SJCRH30 (cell line): ENCODE results near the gene TRERF1. TPM values are rescaled to one million over a fixed set of nuclear protein-coding genes. Genes with fewer than 3 reads are reported as not detected.
"Not testable (repeated sequence)": the region's sequence is repeated elsewhere in the genome, so short reads cannot be mapped to it uniquely, and the experiment has no call there.

Experiments
- DNase-seq, 2 experiments: peaks; one replicate each; pipeline ENCODE4 v3.0.0-alpha.2; 2015 to 2020
- H3K27ac ChIP-seq: fragments of 250-450 bp; sonication (Bioruptor Pico); 2 replicates; pipeline ENCODE4 v1.5.1; 2020; ENCODE audit warnings: mild to moderate bottlenecking, moderate library complexity
- H3K27me3 ChIP-seq: fragments of 250-450 bp; sonication (Bioruptor Pico); 2 replicates; pipeline ENCODE4 v1.5.1; 2020; ENCODE audit warnings: mild to moderate bottlenecking, moderate library complexity
- H3K36me3 ChIP-seq: fragments of 250-450 bp; sonication (Bioruptor Pico); 2 replicates; pipeline ENCODE4 v1.5.1; 2020; ENCODE audit warnings: mild to moderate bottlenecking, moderate library complexity
- H3K4me1 ChIP-seq: fragments of 250-450 bp; sonication (Bioruptor Pico); 2 replicates; pipeline ENCODE4 v1.5.1; 2020; ENCODE audit warnings: mild to moderate bottlenecking, moderate library complexity
- H3K4me3 ChIP-seq: fragments of 250-450 bp; sonication (Bioruptor Pico); 2 replicates; pipeline ENCODE4 v1.5.1; 2020; ENCODE audit warnings: mild to moderate bottlenecking, moderate library complexity
- H3K9me3 ChIP-seq: fragments of 250-450 bp; sonication (Bioruptor Pico); replicated peaks from 2 replicates; pipeline ENCODE4 v1.5.1; 2020; ENCODE audit warnings: mild to moderate bottlenecking, moderate library complexity
- total RNA-seq: library from RNA; depleted of rRNA; stranded (reverse); fragments of >200 nt; shearing (Covaris generic); gene quantifications from 2 replicates; pipeline ENCODE4 v1.2.3, GENCODE V29; 2014

The TRERF1 gene
- total RNA-seq, 1 experiment from 2014 or later, result 1.5 TPM

- Histone ChIP-seq H3K36me3 (no peaks in the 10 kb centered on the region), H3K4me1 (no peaks in the 10 kb centered on the region; the same call in 1 of the 2 replicates), H3K27me3 (no peaks in the 10 kb centered on the region), H3K27ac (no peak overlapping the region; the same call in 1 of the 2 replicates), H3K4me3 (peak overlapping the region; percentile 79), H3K9me3 (no peaks in the 10 kb centered on the region)
- DNase-seq, result peak in 1 of 2 experiments; percentile 12
These were observed 2.1 kb upstream of the TRERF1 start for GRCh38 chr6:42453654-42454427.

GRCh38 chr6:42453031-42453653, 1.4 kb upstream of the TRERF1 start:
- DNase-seq, result peak; percentile 91 to 92
- no peaks in the 10 kb centered on the region for H3K36me3 ChIP-seq
- peak overlapping the region; percentile 79 for H3K4me3 ChIP-seq
- no peaks in the 10 kb centered on the region for H3K27me3 ChIP-seq
- peak overlapping the region; percentile 54 for H3K27ac ChIP-seq
- no peaks in the 10 kb centered on the region for H3K9me3 ChIP-seq
- H3K4me1 ChIP-seq, result no peaks in the 10 kb centered on the region; the same call in 1 of the 2 replicates

GRCh38 chr6:42452171-42453030, 675 bp upstream of the TRERF1 start:
- DNase-seq, result peak; percentile 78 to 80

GRCh38 chr6:42450477-42451332, 1.0 kb downstream of the TRERF1 start:
- no peaks in the 10 kb centered on the region for H3K27me3 ChIP-seq
- no peak for DNase-seq
- H3K4me1 ChIP-seq, result no peaks in the 10 kb centered on the region; the same call in 1 of the 2 replicates
- H3K9me3 ChIP-seq, result no peaks in the 10 kb centered on the region
- no peak overlapping the region for H3K27ac ChIP-seq
- peak overlapping the region; percentile 79 for H3K4me3 ChIP-seq
- H3K36me3 ChIP-seq, result no peaks in the 10 kb centered on the region

More at GRCh38 chr6:42452171-42453030, 675 bp upstream of the TRERF1 start:
- peak overlapping the region; percentile 79 for H3K4me3 ChIP-seq
- H3K27ac ChIP-seq, result peak overlapping the region; percentile 54
- H3K27me3 ChIP-seq, result no peaks in the 10 kb centered on the region
- no peaks in the 10 kb centered on the region; the same call in 1 of the 2 replicates for H3K4me1 ChIP-seq
- H3K36me3 ChIP-seq, result no peaks in the 10 kb centered on the region
- no peaks in the 10 kb centered on the region for H3K9me3 ChIP-seq

- H3K27me3 ChIP-seq, result no peaks in the 10 kb centered on the region
- H3K4me1 ChIP-seq, result no peaks in the 10 kb centered on the region; the same call in 1 of the 2 replicates
- H3K27ac ChIP-seq, result no peak overlapping the region
- H3K9me3 ChIP-seq, result no peaks in the 10 kb centered on the region
- H3K36me3 ChIP-seq, result no peaks in the 10 kb centered on the region
- H3K4me3 ChIP-seq, result no peak overlapping the region
- no peak for DNase-seq
These were observed 1.7 kb downstream of the TRERF1 start for GRCh38 chr6:42449917-42450476.

GRCh38 chr6:42448927-42449659, 2.6 kb downstream of the TRERF1 start:
- Histone ChIP-seq H3K27me3 (no peaks in the 10 kb centered on the region), H3K4me1 (no peaks in the 10 kb centered on the region; the same call in 1 of the 2 replicates), H3K4me3 (no peak overlapping the region), H3K36me3 (no peaks in the 10 kb centered on the region), H3K9me3 (no peaks in the 10 kb centered on the region), H3K27ac (no peak overlapping the region)
- DNase-seq, result no peak

GRCh38 chr6:42448391-42448790, 3.3 kb downstream of the TRERF1 start:
- no peaks in the 10 kb centered on the region for H3K27me3 ChIP-seq
- DNase-seq, result no peak
- H3K27ac ChIP-seq, result no peak overlapping the region
- H3K36me3 ChIP-seq, result no peaks in the 10 kb centered on the region
- H3K4me3 ChIP-seq, result no peak overlapping the region
- H3K4me1 ChIP-seq, result no peaks in the 10 kb centered on the region; the same call in 1 of the 2 replicates
- no peaks in the 10 kb centered on the region for H3K9me3 ChIP-seq

- no peak overlapping the region for H3K4me3 ChIP-seq
- no peak for DNase-seq
- H3K4me1 ChIP-seq, result no peaks in the 10 kb centered on the region
- no peaks in the 10 kb centered on the region for H3K36me3 ChIP-seq
- H3K27me3 ChIP-seq, result no peaks in the 10 kb centered on the region
- H3K9me3 ChIP-seq, result no peaks in the 10 kb centered on the region
- H3K27ac ChIP-seq, result no peak overlapping the region
These were observed 4.7 kb downstream of the TRERF1 start for GRCh38 chr6:42446996-42447395.

GRCh38 chr6:42446370-42446769, 5.4 kb downstream of the TRERF1 start:
- Histone ChIP-seq H3K27me3 (no peaks in the 10 kb centered on the region), H3K4me1 (no peaks in the 10 kb centered on the region), H3K36me3 (no peaks in the 10 kb centered on the region), H3K9me3 (no peaks in the 10 kb centered on the region), H3K27ac (no peak overlapping the region), H3K4me3 (no peak overlapping the region)
- no peak for DNase-seq

GRCh38 chr6:42445955-42446354, 5.8 kb downstream of the TRERF1 start:
- not testable (repeated sequence) for H3K9me3 ChIP-seq, H3K27ac ChIP-seq, DNase-seq, H3K27me3 ChIP-seq, H3K4me1 ChIP-seq, H3K36me3 ChIP-seq, H3K4me3 ChIP-seq

- Histone ChIP-seq H3K27me3 (no peaks in the 10 kb centered on the region), H3K27ac (no peak overlapping the region), H3K9me3 (no peaks in the 10 kb centered on the region), H3K4me1 (no peaks in the 10 kb centered on the region), H3K4me3 (no peak overlapping the region), H3K36me3 (no peaks in the 10 kb centered on the region)
- DNase-seq, result no peak
These were observed 8.2 kb downstream of the TRERF1 start for GRCh38 chr6:42443312-42444060.

GRCh38 chr6:42441697-42442081, 10.0 kb downstream of the TRERF1 start:
- H3K27ac ChIP-seq, result no peak overlapping the region
- H3K4me3 ChIP-seq, result no peak overlapping the region
- no peaks in the 10 kb centered on the region for H3K36me3 ChIP-seq
- no peak for DNase-seq
- no peaks in the 10 kb centered on the region for H3K4me1 ChIP-seq
- H3K27me3 ChIP-seq, result no peaks in the 10 kb centered on the region
- H3K9me3 ChIP-seq, result no peaks in the 10 kb centered on the region
